CD14-positive monocyte (primary cell): ENCODE results near the gene HLA-DQB2. TPM values are rescaled to one million over a fixed set of nuclear protein-coding genes. Genes with fewer than 3 reads are reported as not detected.
"Not testable (repeated sequence)": the region's sequence is repeated elsewhere in the genome, so short reads cannot be mapped to it uniquely, and the experiment has no call there.

Experiments used
- DNase-seq, 3 donors: peaks; one replicate each; pipeline ENCODE4 v3.0.0-alpha.2; 2011 to 2022
- H2AFZ ChIP-seq: 2 replicates; pipeline ENCODE4 v1.6.0; 2012; ENCODE audit warnings: mild to moderate bottlenecking, low read depth, low read length, inconsistent platforms; ENCODE audit not compliant: insufficient read depth, poor library complexity, severe bottlenecking
- H3K27ac ChIP-seq, 2 donors: 1 replicate in 1 of 2; 2 replicates in 1 of 2; pipeline ENCODE4 v1.5.1; 2012 to 2013; ENCODE audit warnings: low read length in 2 of 2, control low read depth in 1 of 2, inconsistent platforms in 1 of 2, low read depth in 1 of 2, mild to moderate bottlenecking in 1 of 2
- H3K27me3 ChIP-seq, 2 donors: one replicate each; pipeline versions ENCODE4 v1.6.0 to v1.6.1; 2011 to 2013; ENCODE audit warnings: low read length in 2 of 2; ENCODE audit not compliant: control insufficient read depth in 2 of 2, insufficient read depth in 2 of 2
- H3K36me3 ChIP-seq, 2 donors: replicated peaks in 1 of 2; 1 replicate in 1 of 2; 2 replicates in 1 of 2; pipeline versions ENCODE4 v1.5.1 to v1.6.1; 2012 to 2013; ENCODE audit warnings: low read length in 2 of 2, control low read depth in 1 of 2, inconsistent platforms in 1 of 2, mild to moderate bottlenecking in 1 of 2; ENCODE audit not compliant: insufficient read depth in 2 of 2, control insufficient read depth in 1 of 2
- H3K4me1 ChIP-seq, 2 donors: 1 replicate in 1 of 2; 2 replicates in 1 of 2; pipeline versions ENCODE4 v1.5.1 to v1.6.1; 2012 to 2013; ENCODE audit warnings: low read length in 2 of 2, control low read depth in 1 of 2, inconsistent platforms in 1 of 2, mild to moderate bottlenecking in 1 of 2, moderate library complexity in 1 of 2; ENCODE audit not compliant: insufficient read depth in 2 of 2, control insufficient read depth in 1 of 2
- H3K4me2 ChIP-seq: replicated peaks from 2 replicates; pipeline ENCODE3; 2012; ENCODE audit warnings: low read length, moderate library complexity, mild to moderate bottlenecking; ENCODE audit not compliant: poor library complexity, severe bottlenecking; ENCODE audit errors: extremely low read depth
- H3K4me3 ChIP-seq, 3 experiments: fragments of 200-600 bp in 1 of 3; sonication (generic) in 1 of 3; replicated peaks in 1 of 3; 1 replicate in 2 of 3; 2 replicates in 1 of 3; pipeline ENCODE4 v1.5.1; 2011 to 2013; ENCODE audit warnings: low read length in 3 of 3, mild to moderate bottlenecking in 3 of 3, control low read depth in 2 of 3, low read depth in 2 of 3, inconsistent platforms in 1 of 3, moderate library complexity in 1 of 3
- H3K79me2 ChIP-seq: 2 replicates; pipeline ENCODE4 v1.6.0; 2012; ENCODE audit warnings: mild to moderate bottlenecking, control low read depth, inconsistent platforms, low read length, moderate library complexity; ENCODE audit not compliant: insufficient read depth
- H3K9ac ChIP-seq: 2 replicates; pipeline ENCODE4 v1.6.0; 2017; ENCODE audit warnings: low read length, mild to moderate bottlenecking; ENCODE audit not compliant: insufficient read depth, poor library complexity, severe bottlenecking
- H3K9me3 ChIP-seq, 2 donors: replicated peaks in 1 of 2; 1 replicate in 1 of 2; 2 replicates in 1 of 2; pipeline versions ENCODE4 v1.5.1 to v1.6.1; 2012 to 2013; ENCODE audit warnings: low read length in 2 of 2, control low read depth in 1 of 2; ENCODE audit not compliant: control insufficient read depth in 1 of 2, insufficient read depth in 1 of 2
- H4K20me1 ChIP-seq: 2 replicates; pipeline ENCODE4 v1.6.0; 2012; ENCODE audit warnings: mild to moderate bottlenecking, low read length, control low read depth, moderate library complexity; ENCODE audit not compliant: insufficient read depth
- H3K27ac Mint-ChIP-seq, 7 donors: one replicate each; pipeline ENCODE4 v1.8.0; 2020; ENCODE audit warnings: mild to moderate bottlenecking in 7 of 7, mixed read lengths in 7 of 7, moderate library complexity in 6 of 7, inconsistent platforms in 2 of 7
- H3K27me3 Mint-ChIP-seq, 3 donors: one replicate each; pipeline ENCODE4 v1.8.0; 2021 to 2022; ENCODE audit warnings: low read depth in 3 of 3, mild to moderate bottlenecking in 3 of 3, mixed read lengths in 3 of 3, moderate library complexity in 3 of 3, inconsistent platforms in 1 of 3
- H3K36me3 Mint-ChIP-seq, 2 donors: one replicate each; pipeline ENCODE4 v1.8.0; 2020; ENCODE audit warnings: mixed read lengths in 2 of 2, inconsistent platforms in 1 of 2, mild to moderate bottlenecking in 1 of 2
- H3K4me1 Mint-ChIP-seq: one replicate; pipeline ENCODE4 v1.8.0; 2020; ENCODE audit warnings: mild to moderate bottlenecking, mixed read lengths
- H3K4me3 Mint-ChIP-seq, 2 donors: one replicate each; pipeline ENCODE4 v1.8.0; 2020; ENCODE audit warnings: mild to moderate bottlenecking in 2 of 2, mixed read lengths in 2 of 2, moderate library complexity in 1 of 2
- H3K9me3 Mint-ChIP-seq, 7 donors: one replicate each; pipeline ENCODE4 v1.8.0; 2020 to 2022; ENCODE audit warnings: mixed read lengths in 7 of 7, mild to moderate bottlenecking in 6 of 7, moderate library complexity in 6 of 7, inconsistent platforms in 2 of 7
- CTCF ChIP-seq: fragments of 200-600 bp; IDR thresholded peaks from one replicate; pipeline ENCODE4 v1.8.0; 2022; ENCODE audit warnings: antibody characterized with exemption, mild to moderate bottlenecking
- WGBS: methylation state at CpG from one replicate; pipeline ENCODE4 v1.1.5; 2013; ENCODE audit warnings: missing lambda C conversion rate; ENCODE audit not compliant: insufficient coverage; 5-methylcytosine and 5-hydroxymethylcytosine counted together
- intact Hi-C, 2 donors: fragments of 100-400 bp; cut with micrococcal nuclease; formaldehyde crosslinking; loops; one replicate each; pipeline versions ENCODE4 v1.15.0 to v1.15.1; 2023
- polyA plus RNA-seq, 3 donors: library from polyadenylated mRNA; depleted of rRNA in 1 of 3; unstranded in 2 of 3; stranded (reverse) in 1 of 3; fragments of 300-500 nt in 2 of 3; fragments of >200 nt in 1 of 3; fragmentation: Illumina TruSeq in 2 of 3; gene quantifications; 1 replicate in 2 of 3; 2 replicates in 1 of 3; pipeline ENCODE4 v1.2.3, GENCODE V29; 2012 to 2021

HLA-DQB2 gene
- polyA plus RNA-seq, 3 donors = 4.4 to 37.5 TPM; not detected in 1

- Mint-ChIP-seq H3K36me3 (no peaks in the 10 kb centered on the region), H3K4me1 (peaks cover 9% of the 10 kb centered on the region), H3K4me3 (no peak overlapping the region), H3K27ac (no peak overlapping the region), H3K27me3 (peaks cover 9 to 15% (median 11%) of the 10 kb centered on the region in 3 donors), H3K9me3 (no peaks in the 10 kb centered on the region)
- intact Hi-C loops = no loop called here
- Histone ChIP-seq H3K79me2 (no peaks in the 10 kb centered on the region), H3K4me3 (no peak overlapping the region), H4K20me1 (no peaks in the 10 kb centered on the region), H3K9me3 (no peaks in the 10 kb centered on the region), H3K9ac (no peak overlapping the region), H3K36me3 (no peaks in the 10 kb centered on the region), H3K27me3 (peaks cover 0 to 4% of the 10 kb centered on the region in 2 donors), H3K4me2 (no peak overlapping the region), H2AFZ (no peak overlapping the region), H3K4me1 (no peaks in the 10 kb centered on the region), H3K27ac (no peak overlapping the region)
- no peak for TF ChIP-seq CTCF
- no peak for DNase-seq
- 74% methylated on average over 4 of the region's 5 CpGs for WGBS
Measured at GRCh38 chr6:32807020-32807580, 43.8 kb upstream of the HLA-DQB2 start.

GRCh38 chr6:32805404-32805803, 42.1 kb upstream of the HLA-DQB2 start:
- H3K27me3 Mint-ChIP-seq = peaks cover 9 to 19% (median 14%) of the 10 kb centered on the region in 3 donors
- H3K36me3 Mint-ChIP-seq, H3K4me3 Mint-ChIP-seq, intact Hi-C loops, H2AFZ ChIP-seq, H4K20me1 ChIP-seq, H3K4me1 Mint-ChIP-seq, DNase-seq, H3K4me1 ChIP-seq, H3K9me3 Mint-ChIP-seq, H3K79me2 ChIP-seq, H3K4me2 ChIP-seq, H3K27ac Mint-ChIP-seq, H3K9ac ChIP-seq, H3K27ac ChIP-seq, H3K27me3 ChIP-seq, H3K36me3 ChIP-seq, H3K4me3 ChIP-seq, H3K9me3 ChIP-seq: not testable (repeated sequence)
